HEK293 (cell line): ENCODE data around the gene HIGD2A.

Source experiments
- CTCF ChIA-PET: fragments of 350-600 bp; formaldehyde crosslinking; extraction: SDS; loops from one replicate; lab custom pipeline; 2021; ENCODE audit warnings: antibody characterized with exemption; lab: Yijun Ruan, JAX
- POLR2A ChIA-PET: fragments of 300-600 bp; formaldehyde crosslinking; extraction: SDS; loops from one replicate; lab custom pipeline; 2020; ENCODE audit warnings: antibody characterized with exemption, inconsistent platforms; lab: Yijun Ruan, JAX
- H3K27ac ChIP-seq: fragments of 200-500 bp; sonication (Bioruptor generic); 2 replicates; pipeline ENCODE4 v1.5.1; 2014; ENCODE audit warnings: low read depth, low read length, control low read depth, inconsistent platforms; ENCODE audit errors: extremely low read depth
- H3K36me3 ChIP-seq, 2 experiments: fragments of 200-500 bp in 1 of 2; sonication (Bioruptor generic) in 1 of 2; 1 replicate in 1 of 2; 2 replicates in 1 of 2; pipeline ENCODE4 v1.5.1; 2014 to 2017; ENCODE audit warnings: inconsistent platforms in 2 of 2, low read length in 2 of 2; ENCODE audit not compliant: control insufficient read depth in 2 of 2, insufficient read depth in 1 of 2
- H3K4me1 ChIP-seq: fragments of 200-500 bp; sonication (Bioruptor generic); 2 replicates; pipeline ENCODE4 v1.5.1; 2014; ENCODE audit warnings: mild to moderate bottlenecking, low read length, inconsistent platforms; ENCODE audit not compliant: control insufficient read depth, insufficient read depth
- H3K4me3 ChIP-seq: 2 replicates; pipeline ENCODE4 v1.5.1; 2011; ENCODE audit warnings: low read depth, mild to moderate bottlenecking, control low read depth, low read length, moderate library complexity
- H3K9me3 ChIP-seq: fragments of 200-500 bp; sonication (Bioruptor generic); 2 replicates; pipeline ENCODE4 v1.5.1; 2014; ENCODE audit warnings: low read depth, low read length, inconsistent platforms; ENCODE audit not compliant: control insufficient read depth, insufficient read depth
- BCL11B ChIP-seq: fragments of 450-650 bp; formaldehyde crosslinking; IDR thresholded peaks from 2 replicates; pipeline ENCODE4 v1.5.1; 2016; ENCODE audit warnings: low read depth, missing biosample characterization, missing genetic modification characterization
- REPIN1 ChIP-seq: fragments of 450-650 bp; formaldehyde crosslinking; IDR thresholded peaks from 2 replicates; pipeline ENCODE4 v1.5.1; 2017; ENCODE audit warnings: missing biosample characterization, missing genetic modification characterization, low read depth
- YY1 ChIP-seq: fragments of 450-650 bp; formaldehyde crosslinking; IDR thresholded peaks from 2 replicates; pipeline ENCODE4 v1.5.1; 2018; ENCODE audit warnings: missing biosample characterization, missing genetic modification characterization
- ZFP37 ChIP-seq: fragments of 450-650 bp; formaldehyde crosslinking; IDR thresholded peaks from 2 replicates; pipeline ENCODE4 v1.5.1; 2016; ENCODE audit warnings: missing biosample characterization, missing genetic modification characterization
- ZFP69B ChIP-seq: fragments of 450-650 bp; formaldehyde crosslinking; IDR thresholded peaks from 2 replicates; pipeline ENCODE4 v1.5.1; 2016; ENCODE audit warnings: missing biosample characterization, missing genetic modification characterization
- ZNF114 ChIP-seq: fragments of 450-650 bp; formaldehyde crosslinking; IDR thresholded peaks from 2 replicates; pipeline ENCODE4 v1.5.0; 2017; ENCODE audit warnings: missing biosample characterization, missing genetic modification characterization
- ZNF121 ChIP-seq: fragments of 450-650 bp; formaldehyde crosslinking; IDR thresholded peaks from 2 replicates; pipeline ENCODE4 v1.5.1; 2016; ENCODE audit warnings: missing biosample characterization, missing genetic modification characterization
- ZNF140 ChIP-seq: fragments of 450-650 bp; formaldehyde crosslinking; IDR thresholded peaks from 2 replicates; pipeline ENCODE4 v1.5.1; 2016; ENCODE audit warnings: missing biosample characterization, missing genetic modification characterization
- ZNF169 ChIP-seq: fragments of 450-650 bp; formaldehyde crosslinking; IDR thresholded peaks from 2 replicates; pipeline ENCODE4 v1.5.1; 2016; ENCODE audit warnings: missing biosample characterization, missing genetic modification characterization
- ZNF335 ChIP-seq: fragments of 450-650 bp; formaldehyde crosslinking; conservative IDR thresholded peaks from 2 replicates; pipeline ENCODE4 v1.5.1; 2016; ENCODE audit warnings: missing biosample characterization, missing genetic modification characterization
- ZNF404 ChIP-seq: fragments of 450-650 bp; formaldehyde crosslinking; IDR thresholded peaks from 2 replicates; pipeline ENCODE4 v1.5.1; 2017; ENCODE audit warnings: missing biosample characterization, missing genetic modification characterization
- ZNF521 ChIP-seq: fragments of 450-650 bp; formaldehyde crosslinking; IDR thresholded peaks from 2 replicates; pipeline ENCODE4 v1.5.1; 2017; ENCODE audit warnings: missing biosample characterization, mild to moderate bottlenecking, missing genetic modification characterization
- ZNF529 ChIP-seq: fragments of 450-650 bp; formaldehyde crosslinking; IDR thresholded peaks from 2 replicates; pipeline ENCODE4 v1.5.1; 2017; ENCODE audit warnings: missing genetic modification characterization, missing biosample characterization; ENCODE audit not compliant: insufficient replicate concordance
- ZNF549 ChIP-seq: fragments of 450-650 bp; IDR thresholded peaks from 2 replicates; pipeline ENCODE4 v1.5.1; 2018; ENCODE audit warnings: missing biosample characterization, missing genetic modification characterization, mild to moderate bottlenecking, inconsistent platforms, moderate library complexity
- ZNF571 ChIP-seq: fragments of 450-650 bp; formaldehyde crosslinking; IDR thresholded peaks from 2 replicates; pipeline ENCODE4 v1.5.0; 2017; ENCODE audit warnings: missing biosample characterization, missing genetic modification characterization
- ZNF610 ChIP-seq: fragments of 450-650 bp; formaldehyde crosslinking; IDR thresholded peaks from 2 replicates; pipeline ENCODE4 v1.5.1; 2016; ENCODE audit warnings: missing biosample characterization, missing genetic modification characterization, borderline replicate concordance
- ZNF624 ChIP-seq: fragments of 450-650 bp; formaldehyde crosslinking; IDR thresholded peaks from 2 replicates; pipeline ENCODE4 v1.5.1; 2017; ENCODE audit warnings: missing biosample characterization, missing genetic modification characterization
- ZNF654 ChIP-seq: fragments of 450-650 bp; formaldehyde crosslinking; IDR thresholded peaks from 2 replicates; pipeline ENCODE4 v1.5.1; 2016; ENCODE audit warnings: low read depth, missing biosample characterization, missing genetic modification characterization
- ZNF660 ChIP-seq: fragments of 450-650 bp; IDR thresholded peaks from 2 replicates; pipeline ENCODE4 v1.5.1; 2018; ENCODE audit warnings: missing biosample characterization, mild to moderate bottlenecking, missing genetic modification characterization
- ZNF664 ChIP-seq: fragments of 450-650 bp; formaldehyde crosslinking; IDR thresholded peaks from 2 replicates; pipeline ENCODE4 v1.5.1; 2016; ENCODE audit warnings: missing biosample characterization, missing genetic modification characterization
- ZNF785 ChIP-seq: fragments of 450-650 bp; formaldehyde crosslinking; IDR thresholded peaks from 2 replicates; pipeline ENCODE4 v1.5.1; 2016; ENCODE audit warnings: missing biosample characterization, missing genetic modification characterization
- ZNF830 ChIP-seq: fragments of 450-650 bp; IDR thresholded peaks from 2 replicates; pipeline ENCODE4 v1.5.0; 2018; ENCODE audit warnings: missing biosample characterization, missing genetic modification characterization, low read depth, mild to moderate bottlenecking, moderate library complexity
- TF ChIP-seq, protein P1 (sequence below): fragments of 450-650 bp; formaldehyde crosslinking; conservative IDR thresholded peaks from 2 replicates; pipeline ENCODE4 v1.5.1; 2016; ENCODE audit warnings: low read depth, missing biosample characterization, missing genetic modification characterization
- TF ChIP-seq, protein P2 (sequence below): fragments of 450-650 bp; formaldehyde crosslinking; IDR thresholded peaks from 2 replicates; pipeline ENCODE4 v1.5.1; 2017; ENCODE audit warnings: missing biosample characterization, missing genetic modification characterization
- TF ChIP-seq, protein P3 (sequence below): fragments of 450-650 bp; formaldehyde crosslinking; IDR thresholded peaks from 2 replicates; pipeline ENCODE4 v1.5.1; 2016; ENCODE audit warnings: missing biosample characterization, missing genetic modification characterization
- TF ChIP-seq, protein P4 (sequence below): fragments of 450-650 bp; formaldehyde crosslinking; IDR thresholded peaks from 2 replicates; pipeline ENCODE4 v1.5.1; 2016; ENCODE audit warnings: missing biosample characterization, missing genetic modification characterization

The HIGD2A gene

DNA sequence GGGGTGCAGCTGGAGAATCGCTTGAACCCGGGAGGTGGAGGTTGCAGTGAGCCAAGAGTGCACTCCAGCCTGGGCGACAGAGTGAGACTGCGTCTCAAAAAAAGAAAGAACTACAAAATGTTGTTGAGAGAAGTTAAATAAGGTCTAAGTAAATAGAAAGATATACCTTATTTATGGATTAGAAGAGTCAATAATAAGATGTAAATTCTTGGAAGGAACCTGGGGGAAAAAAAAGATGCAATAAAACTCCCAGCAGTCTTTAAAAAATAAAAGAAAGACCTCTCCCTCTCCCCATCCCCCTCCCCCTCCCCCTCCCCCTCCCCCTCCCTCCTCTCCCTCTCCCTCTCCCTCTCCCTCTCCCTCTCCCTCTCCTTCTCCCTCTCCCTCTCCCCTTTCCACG, 44.2 kb downstream of the HIGD2A start:
- POLR2A ChIA-PET: no interaction called here
- Histone ChIP-seq H3K27ac (no peak overlapping the region), H3K4me3 (no peak overlapping the region), H3K4me1 (no peaks in the 10 kb centered on the region), H3K9me3 (no peaks in the 10 kb centered on the region), H3K36me3 (no peaks in the 10 kb centered on the region)
- TF ChIP-seq, protein P1, sequence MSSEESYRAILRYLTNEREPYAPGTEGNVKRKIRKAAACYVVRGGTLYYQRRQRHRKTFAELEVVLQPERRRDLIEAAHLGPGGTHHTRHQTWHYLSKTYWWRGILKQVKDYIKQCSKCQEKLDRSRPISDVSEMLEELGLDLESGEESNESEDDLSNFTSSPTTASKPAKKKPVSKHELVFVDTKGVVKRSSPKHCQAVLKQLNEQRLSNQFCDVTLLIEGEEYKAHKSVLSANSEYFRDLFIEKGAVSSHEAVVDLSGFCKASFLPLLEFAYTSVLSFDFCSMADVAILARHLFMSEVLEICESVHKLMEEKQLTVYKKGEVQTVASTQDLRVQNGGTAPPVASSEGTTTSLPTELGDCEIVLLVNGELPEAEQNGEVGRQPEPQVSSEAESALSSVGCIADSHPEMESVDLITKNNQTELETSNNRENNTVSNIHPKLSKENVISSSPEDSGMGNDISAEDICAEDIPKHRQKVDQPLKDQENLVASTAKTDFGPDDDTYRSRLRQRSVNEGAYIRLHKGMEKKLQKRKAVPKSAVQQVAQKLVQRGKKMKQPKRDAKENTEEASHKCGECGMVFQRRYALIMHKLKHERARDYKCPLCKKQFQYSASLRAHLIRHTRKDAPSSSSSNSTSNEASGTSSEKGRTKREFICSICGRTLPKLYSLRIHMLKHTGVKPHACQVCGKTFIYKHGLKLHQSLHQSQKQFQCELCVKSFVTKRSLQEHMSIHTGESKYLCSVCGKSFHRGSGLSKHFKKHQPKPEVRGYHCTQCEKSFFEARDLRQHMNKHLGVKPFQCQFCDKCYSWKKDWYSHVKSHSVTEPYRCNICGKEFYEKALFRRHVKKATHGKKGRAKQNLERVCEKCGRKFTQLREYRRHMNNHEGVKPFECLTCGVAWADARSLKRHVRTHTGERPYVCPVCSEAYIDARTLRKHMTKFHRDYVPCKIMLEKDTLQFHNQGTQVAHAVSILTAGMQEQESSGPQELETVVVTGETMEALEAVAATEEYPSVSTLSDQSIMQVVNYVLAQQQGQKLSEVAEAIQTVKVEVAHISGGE: no peak
- no peak for TF ChIP-seq ZNF114
- TF ChIP-seq ZNF140 (tag by site-specific recombination): no peak
- TF ChIP-seq YY1 (tag by site-specific recombination): no peak
- TF ChIP-seq, protein P2, sequence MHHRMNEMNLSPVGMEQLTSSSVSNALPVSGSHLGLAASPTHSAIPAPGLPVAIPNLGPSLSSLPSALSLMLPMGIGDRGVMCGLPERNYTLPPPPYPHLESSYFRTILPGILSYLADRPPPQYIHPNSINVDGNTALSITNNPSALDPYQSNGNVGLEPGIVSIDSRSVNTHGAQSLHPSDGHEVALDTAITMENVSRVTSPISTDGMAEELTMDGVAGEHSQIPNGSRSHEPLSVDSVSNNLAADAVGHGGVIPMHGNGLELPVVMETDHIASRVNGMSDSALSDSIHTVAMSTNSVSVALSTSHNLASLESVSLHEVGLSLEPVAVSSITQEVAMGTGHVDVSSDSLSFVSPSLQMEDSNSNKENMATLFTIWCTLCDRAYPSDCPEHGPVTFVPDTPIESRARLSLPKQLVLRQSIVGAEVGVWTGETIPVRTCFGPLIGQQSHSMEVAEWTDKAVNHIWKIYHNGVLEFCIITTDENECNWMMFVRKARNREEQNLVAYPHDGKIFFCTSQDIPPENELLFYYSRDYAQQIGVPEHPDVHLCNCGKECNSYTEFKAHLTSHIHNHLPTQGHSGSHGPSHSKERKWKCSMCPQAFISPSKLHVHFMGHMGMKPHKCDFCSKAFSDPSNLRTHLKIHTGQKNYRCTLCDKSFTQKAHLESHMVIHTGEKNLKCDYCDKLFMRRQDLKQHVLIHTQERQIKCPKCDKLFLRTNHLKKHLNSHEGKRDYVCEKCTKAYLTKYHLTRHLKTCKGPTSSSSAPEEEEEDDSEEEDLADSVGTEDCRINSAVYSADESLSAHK (tag by site-specific recombination): no peak
- no peak for TF ChIP-seq ZNF529 (tag by site-specific recombination)
- TF ChIP-seq ZNF571 (tag by site-specific recombination): no peak
- no peak for TF ChIP-seq ZNF660
- no peak for TF ChIP-seq ZNF335 (tag by site-specific recombination)
- no peak for TF ChIP-seq ZNF664 (tag by site-specific recombination)
- TF ChIP-seq BCL11B (tag by site-specific recombination): no peak
- no peak for TF ChIP-seq ZNF610 (tag by site-specific recombination)
- TF ChIP-seq REPIN1 (tag by site-specific recombination): no peak
- TF ChIP-seq ZNF830: no peak
- TF ChIP-seq ZNF549 (tag by site-specific recombination): no peak
- no peak for TF ChIP-seq ZFP69B
- TF ChIP-seq, protein P3, sequence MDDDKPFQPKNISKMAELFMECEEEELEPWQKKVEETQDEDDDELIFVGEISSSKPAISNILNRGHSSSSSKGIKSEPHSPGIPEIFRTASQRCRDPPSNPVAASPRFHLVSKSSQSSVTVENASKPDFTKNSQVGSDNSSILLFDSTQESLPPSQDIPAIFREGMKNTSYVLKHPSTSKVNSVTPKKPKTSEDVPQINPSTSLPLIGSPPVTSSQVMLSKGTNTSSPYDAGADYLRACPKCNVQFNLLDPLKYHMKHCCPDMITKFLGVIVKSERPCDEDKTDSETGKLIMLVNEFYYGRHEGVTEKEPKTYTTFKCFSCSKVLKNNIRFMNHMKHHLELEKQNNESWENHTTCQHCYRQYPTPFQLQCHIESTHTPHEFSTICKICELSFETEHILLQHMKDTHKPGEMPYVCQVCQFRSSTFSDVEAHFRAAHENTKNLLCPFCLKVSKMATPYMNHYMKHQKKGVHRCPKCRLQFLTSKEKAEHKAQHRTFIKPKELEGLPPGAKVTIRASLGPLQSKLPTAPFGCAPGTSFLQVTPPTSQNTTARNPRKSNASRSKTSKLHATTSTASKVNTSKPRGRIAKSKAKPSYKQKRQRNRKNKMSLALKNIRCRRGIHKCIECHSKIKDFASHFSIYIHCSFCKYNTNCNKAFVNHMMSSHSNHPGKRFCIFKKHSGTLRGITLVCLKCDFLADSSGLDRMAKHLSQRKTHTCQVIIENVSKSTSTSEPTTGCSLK (tag by site-specific recombination): no peak
- CTCF ChIA-PET: interaction anchor here (1.6 kb wide), 1 partner anchor 16 kb away, joined by 6 read pairs; the partner anchor contains the start of gene CLTB

DNA sequence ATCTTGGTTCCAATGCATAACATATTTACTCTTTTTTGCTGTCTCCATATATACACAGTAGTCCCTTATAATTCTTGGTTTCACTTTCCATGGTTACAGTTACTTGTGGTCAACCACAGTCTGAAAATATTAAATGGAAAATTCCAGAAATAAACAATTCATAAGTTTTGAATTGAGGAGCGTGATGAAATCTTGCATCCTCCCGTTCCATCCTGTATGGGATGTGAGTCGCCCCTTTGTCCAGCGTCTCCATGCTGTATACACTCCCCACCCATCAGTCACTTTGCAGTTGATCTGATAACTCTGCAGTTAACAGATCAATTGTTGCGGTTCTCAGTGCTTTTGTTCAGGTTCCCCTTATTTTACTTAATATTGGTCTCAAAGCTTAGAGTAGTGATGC, 48.1 kb downstream of the HIGD2A start:
- POLR2A ChIA-PET: no interaction called here
- CTCF ChIA-PET: interaction anchor here (0.9 kb wide), 1 partner anchor 12 kb away, joined by 3 read pairs; the partner anchor contains the start of gene FAF2
- Histone ChIP-seq H3K4me1 (no peaks in the 10 kb centered on the region), H3K4me3 (no peak overlapping the region), H3K9me3 (no peaks in the 10 kb centered on the region), H3K27ac (no peak overlapping the region), H3K36me3 (no peaks in the 10 kb centered on the region)
- TF ChIP-seq, protein P4, sequence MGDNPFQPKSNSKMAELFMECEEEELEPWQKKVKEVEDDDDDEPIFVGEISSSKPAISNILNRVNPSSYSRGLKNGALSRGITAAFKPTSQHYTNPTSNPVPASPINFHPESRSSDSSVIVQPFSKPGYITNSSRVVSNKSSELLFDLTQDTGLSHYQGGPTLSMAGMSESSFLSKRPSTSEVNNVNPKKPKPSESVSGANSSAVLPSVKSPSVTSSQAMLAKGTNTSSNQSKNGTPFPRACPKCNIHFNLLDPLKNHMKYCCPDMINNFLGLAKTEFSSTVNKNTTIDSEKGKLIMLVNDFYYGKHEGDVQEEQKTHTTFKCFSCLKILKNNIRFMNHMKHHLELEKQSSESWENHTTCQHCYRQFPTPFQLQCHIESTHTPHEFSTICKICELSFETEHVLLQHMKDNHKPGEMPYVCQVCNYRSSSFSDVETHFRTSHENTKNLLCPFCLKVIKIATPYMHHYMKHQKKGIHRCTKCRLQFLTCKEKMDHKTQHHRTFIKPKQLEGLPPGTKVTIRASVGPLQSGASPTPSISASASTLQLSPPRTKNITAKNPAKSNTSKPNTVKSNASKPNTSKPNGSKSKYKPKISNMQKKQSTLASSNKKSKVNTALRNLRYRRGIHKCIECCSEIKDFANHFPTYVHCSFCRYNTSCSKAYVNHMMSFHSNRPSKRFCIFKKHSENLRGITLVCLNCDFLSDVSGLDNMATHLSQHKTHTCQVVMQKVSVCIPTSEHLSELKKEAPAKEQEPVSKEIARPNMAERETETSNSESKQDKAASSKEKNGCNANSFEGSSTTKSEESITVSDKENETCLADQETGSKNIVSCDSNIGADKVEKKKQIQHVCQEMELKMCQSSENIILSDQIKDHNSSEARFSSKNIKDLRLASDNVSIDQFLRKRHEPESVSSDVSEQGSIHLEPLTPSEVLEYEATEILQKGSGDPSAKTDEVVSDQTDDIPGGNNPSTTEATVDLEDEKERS (tag by site-specific recombination): no peak
- TF ChIP-seq ZNF660 (0 out of 2 replicates have a peak, but pooled peaks have one; percentile 15), ZNF521 (tag by site-specific recombination) (no peak), ZNF785 (tag by site-specific recombination) (no peak), ZFP37 (tag by site-specific recombination) (no peak), ZNF335 (tag by site-specific recombination) (0 out of 2 replicates have a peak, but pooled peaks have one; percentile 35), ZNF121 (no peak), ZNF624 (tag by site-specific recombination) (no peak), ZNF404 (tag by site-specific recombination) (no peak), ZNF169 (tag by site-specific recombination) (no peak), ZNF654 (tag by site-specific recombination) (no peak)
